OCI-LY3 (cell line): Measurements from ENCODE around the gene RMND5A.

Source experiments
- H2AFZ ChIP-seq: fragments of 200-600, 300-600 bp; shearing (Covaris generic); 2 replicates; pipeline ENCODE4 v1.6.0; 2014; ENCODE audit warnings: antibody characterized with exemption, low read depth, low read length
- H3K27ac ChIP-seq: fragments of 200-600, 300-600 bp; sonication (generic); 2 replicates; pipeline ENCODE4 v1.5.1; 2014; ENCODE audit warnings: mild to moderate bottlenecking, low read length, moderate library complexity, mixed read lengths
- H3K27me3 ChIP-seq: fragments of 200-600, 300-600 bp; sonication (generic); 2 replicates; pipeline ENCODE4 v1.6.1; 2014; ENCODE audit warnings: low read depth, low read length, mixed read lengths
- H3K36me3 ChIP-seq: fragments of 200-600, 300-600 bp; sonication (generic); replicated peaks from 2 replicates; pipeline ENCODE3; 2014; ENCODE audit warnings: low read depth, low read length, mixed read lengths
- H3K4me1 ChIP-seq: fragments of 300-600, 200-600 bp; sonication (generic); 2 replicates; pipeline ENCODE4 v1.6.1; 2014; ENCODE audit warnings: low read length, mixed read lengths
- H3K4me2 ChIP-seq: fragments of 200-600, 300-600 bp; sonication (generic); 2 replicates; pipeline ENCODE4 v1.6.1; 2014; ENCODE audit warnings: low read length, mixed read lengths
- H3K4me3 ChIP-seq: fragments of 300-600, 200-600 bp; sonication (generic); 2 replicates; pipeline ENCODE4 v1.5.1; 2014; ENCODE audit warnings: antibody characterized with exemption, mild to moderate bottlenecking, low read length, moderate library complexity
- H3K79me2 ChIP-seq: fragments of 300-600, 200-600 bp; shearing (Covaris generic); 2 replicates; pipeline ENCODE4 v1.6.1; 2014; ENCODE audit warnings: mild to moderate bottlenecking, low read length, mixed read lengths
- H3K9ac ChIP-seq: fragments of 300-600, 200-600 bp; shearing (Covaris generic); 2 replicates; pipeline ENCODE4 v1.6.0; 2014; ENCODE audit warnings: mild to moderate bottlenecking, low read length, moderate library complexity
- H3K9me3 ChIP-seq: fragments of 200-600, 300-600 bp; shearing (Covaris generic); 2 replicates; pipeline ENCODE4 v1.6.1; 2014; ENCODE audit warnings: low read length, mixed read lengths; ENCODE audit not compliant: insufficient read depth
- H4K20me1 ChIP-seq: fragments of 200-600, 300-600 bp; sonication (generic); 2 replicates; pipeline ENCODE4 v1.6.1; 2016; ENCODE audit warnings: low read length, mixed read lengths; ENCODE audit not compliant: insufficient read depth
- EZH2phosphoT487 ChIP-seq: fragments of 200-600 bp; shearing (Covaris generic); IDR thresholded peaks from 2 replicates; pipeline ENCODE4 v1.6.1; 2018; ENCODE audit warnings: antibody characterized with exemption, mixed run types, low read depth
- TF ChIP-seq, protein P1 (sequence below): fragments of 200-600, 300-600 bp; sonication (generic); IDR thresholded peaks from 2 replicates; pipeline ENCODE4 v1.5.1; 2014; ENCODE audit warnings: antibody characterized with exemption, low read length, low read depth

RMND5A gene

DNA sequence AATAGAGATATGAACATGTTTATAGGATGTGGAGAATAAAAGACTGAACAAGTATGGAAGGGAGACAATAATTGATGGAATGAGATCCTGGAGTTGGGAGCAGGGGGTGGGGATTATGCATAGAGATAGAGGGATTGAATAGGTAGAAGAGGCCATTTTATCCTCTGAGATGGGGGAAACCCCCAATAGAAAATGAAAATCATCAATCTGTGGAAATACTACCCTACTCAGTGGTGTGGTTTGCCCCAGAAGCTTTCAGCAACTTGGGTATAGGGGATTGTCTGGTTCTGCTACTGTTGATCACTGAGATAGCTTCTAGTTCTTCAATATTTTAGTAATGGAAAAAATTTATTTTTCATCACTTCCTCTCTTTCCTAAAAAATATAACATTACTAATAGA lies 41.1 kb upstream of the RMND5A start:
- no peaks in the 10 kb centered on the region for H3K27me3 ChIP-seq
- H4K20me1 ChIP-seq = no peaks in the 10 kb centered on the region
- no peaks in the 10 kb centered on the region for H3K4me1 ChIP-seq
- no peaks in the 10 kb centered on the region for H3K9me3 ChIP-seq
- H3K36me3 ChIP-seq = no peaks in the 10 kb centered on the region
- H3K9ac ChIP-seq = no peak overlapping the region
- no peak overlapping the region for H2AFZ ChIP-seq
- no peak for TF ChIP-seq EZH2phosphoT487
- TF ChIP-seq, protein P1, sequence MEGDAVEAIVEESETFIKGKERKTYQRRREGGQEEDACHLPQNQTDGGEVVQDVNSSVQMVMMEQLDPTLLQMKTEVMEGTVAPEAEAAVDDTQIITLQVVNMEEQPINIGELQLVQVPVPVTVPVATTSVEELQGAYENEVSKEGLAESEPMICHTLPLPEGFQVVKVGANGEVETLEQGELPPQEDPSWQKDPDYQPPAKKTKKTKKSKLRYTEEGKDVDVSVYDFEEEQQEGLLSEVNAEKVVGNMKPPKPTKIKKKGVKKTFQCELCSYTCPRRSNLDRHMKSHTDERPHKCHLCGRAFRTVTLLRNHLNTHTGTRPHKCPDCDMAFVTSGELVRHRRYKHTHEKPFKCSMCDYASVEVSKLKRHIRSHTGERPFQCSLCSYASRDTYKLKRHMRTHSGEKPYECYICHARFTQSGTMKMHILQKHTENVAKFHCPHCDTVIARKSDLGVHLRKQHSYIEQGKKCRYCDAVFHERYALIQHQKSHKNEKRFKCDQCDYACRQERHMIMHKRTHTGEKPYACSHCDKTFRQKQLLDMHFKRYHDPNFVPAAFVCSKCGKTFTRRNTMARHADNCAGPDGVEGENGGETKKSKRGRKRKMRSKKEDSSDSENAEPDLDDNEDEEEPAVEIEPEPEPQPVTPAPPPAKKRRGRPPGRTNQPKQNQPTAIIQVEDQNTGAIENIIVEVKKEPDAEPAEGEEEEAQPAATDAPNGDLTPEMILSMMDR = no peak
- no peak overlapping the region for H3K4me2 ChIP-seq
- H3K27ac ChIP-seq = no peak overlapping the region
- no peaks in the 10 kb centered on the region for H3K79me2 ChIP-seq
- no peak overlapping the region for H3K4me3 ChIP-seq

DNA sequence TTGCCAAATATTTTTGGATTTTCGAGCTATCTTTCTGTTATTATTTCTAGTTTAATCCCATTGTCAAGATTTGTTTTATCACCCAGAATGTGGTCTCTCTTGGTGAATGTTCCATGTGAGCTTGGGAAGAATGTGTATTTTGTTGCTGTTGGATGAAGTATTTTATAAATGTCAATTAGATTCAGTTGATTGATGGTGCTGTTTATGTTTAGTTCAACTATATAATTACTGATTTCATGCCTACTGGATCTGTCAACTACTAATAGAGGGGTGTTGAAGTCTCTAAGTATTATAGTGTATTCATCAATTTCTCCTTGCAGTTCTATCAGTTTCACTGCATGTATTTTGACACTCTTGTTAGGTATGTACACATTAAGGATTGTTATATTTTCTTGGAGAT lies 34.7 kb upstream of the RMND5A start:
- H4K20me1 ChIP-seq = no peaks in the 10 kb centered on the region
- no peak overlapping the region for H3K27ac ChIP-seq
- no peaks in the 10 kb centered on the region for H3K79me2 ChIP-seq
- H3K4me3 ChIP-seq = no peak overlapping the region
- TF ChIP-seq EZH2phosphoT487 = no peak
- TF ChIP-seq, protein P1 = no peak
- H3K36me3 ChIP-seq = no peaks in the 10 kb centered on the region
- no peak overlapping the region for H2AFZ ChIP-seq
- H3K9me3 ChIP-seq = no peaks in the 10 kb centered on the region
- H3K4me2 ChIP-seq = no peak overlapping the region
- H3K9ac ChIP-seq = no peak overlapping the region
- no peaks in the 10 kb centered on the region for H3K27me3 ChIP-seq
- H3K4me1 ChIP-seq = no peaks in the 10 kb centered on the region

DNA sequence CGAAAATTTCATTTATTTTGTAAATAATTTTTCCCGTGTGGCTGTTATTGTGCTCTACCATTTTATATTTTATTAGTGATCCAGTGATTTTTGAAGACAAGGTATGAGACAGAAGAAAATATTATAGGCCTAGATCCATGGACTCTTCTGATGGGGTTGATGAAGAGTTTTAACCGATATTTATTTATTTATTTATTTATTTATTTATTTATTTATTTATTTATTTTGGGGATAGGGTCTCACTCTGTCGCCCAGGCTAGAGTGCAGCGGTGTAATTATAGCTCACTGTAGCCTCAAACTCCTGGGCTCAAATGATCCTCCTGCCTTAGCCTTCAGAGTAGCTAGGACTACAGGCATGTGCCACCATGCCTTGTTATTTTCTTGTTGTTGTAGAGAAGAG lies 33.6 kb upstream of the RMND5A start:
- Histone ChIP-seq H3K4me3 (no peak overlapping the region), H3K27me3 (no peaks in the 10 kb centered on the region), H3K9me3 (no peaks in the 10 kb centered on the region), H3K9ac (no peak overlapping the region), H2AFZ (no peak overlapping the region), H3K36me3 (no peaks in the 10 kb centered on the region), H3K4me1 (no peaks in the 10 kb centered on the region), H3K79me2 (no peaks in the 10 kb centered on the region), H3K4me2 (no peak overlapping the region), H3K27ac (no peak overlapping the region), H4K20me1 (no peaks in the 10 kb centered on the region)
- TF ChIP-seq, protein P1 = no peak
- no peak for TF ChIP-seq EZH2phosphoT487

DNA sequence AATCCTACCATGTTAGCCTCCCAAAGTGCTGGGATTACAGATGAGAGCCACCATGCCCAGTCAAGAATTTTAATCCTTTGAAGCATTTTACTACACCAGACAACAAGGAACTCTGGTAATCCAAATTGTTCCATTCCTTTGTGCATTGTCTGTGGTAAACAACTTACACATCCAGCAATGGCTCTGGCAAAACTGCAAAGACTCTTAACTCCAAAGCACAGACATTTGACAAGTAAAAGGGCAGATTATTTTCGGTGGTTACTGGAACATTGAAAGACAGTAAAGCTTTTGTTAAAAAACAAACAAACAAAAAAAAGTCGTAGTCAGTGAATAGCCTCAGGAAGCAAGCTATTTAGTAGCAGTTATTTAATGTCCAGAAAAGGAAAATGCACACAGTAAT lies 33.2 kb upstream of the RMND5A start:
- Histone ChIP-seq H3K4me1 (no peaks in the 10 kb centered on the region), H2AFZ (no peak overlapping the region), H3K27me3 (no peaks in the 10 kb centered on the region), H3K4me2 (no peak overlapping the region), H3K27ac (no peak overlapping the region), H3K9ac (no peak overlapping the region), H3K79me2 (no peaks in the 10 kb centered on the region), H4K20me1 (no peaks in the 10 kb centered on the region), H3K36me3 (no peaks in the 10 kb centered on the region), H3K4me3 (no peak overlapping the region), H3K9me3 (no peaks in the 10 kb centered on the region)
- TF ChIP-seq, protein P1 = no peak
- TF ChIP-seq EZH2phosphoT487 = no peak
